H9 (cell line): ENCODE data around the gene RTN1. TPM values are rescaled to one million over a fixed set of nuclear protein-coding genes. Genes with fewer than 3 reads are reported as not detected.

ENCODE experiments used
- DNase-seq: peaks from one replicate; pipeline ENCODE4 v3.0.0-alpha.2; 2017
- H2AFZ ChIP-seq: one replicate; pipeline ENCODE4 v1.6.1; 2013; ENCODE audit warnings: mild to moderate bottlenecking, low read length, control low read depth, moderate library complexity
- H2AK5ac ChIP-seq: 2 replicates; pipeline ENCODE4 v1.6.1; 2013; ENCODE audit warnings: low read length, control low read depth, mixed read lengths; ENCODE audit not compliant: insufficient read length
- H2BK120ac ChIP-seq: one replicate; pipeline ENCODE4 v1.6.1; 2013; ENCODE audit warnings: low read depth, mild to moderate bottlenecking, low read length, control low read depth, inconsistent platforms; ENCODE audit not compliant: poor library complexity, severe bottlenecking
- H2BK12ac ChIP-seq: 2 replicates; pipeline ENCODE4 v1.6.1; 2013; ENCODE audit warnings: low read length, control low read depth, mixed read lengths, low read depth; ENCODE audit not compliant: insufficient read length
- H2BK15ac ChIP-seq: 2 replicates; pipeline ENCODE4 v1.6.1; 2013; ENCODE audit warnings: low read depth, low read length, control low read depth
- H2BK20ac ChIP-seq: one replicate; pipeline ENCODE4 v1.6.1; 2013; ENCODE audit warnings: low read depth, mild to moderate bottlenecking, low read length, control low read depth, inconsistent platforms; ENCODE audit not compliant: poor library complexity, severe bottlenecking
- H2BK5ac ChIP-seq: 2 replicates; pipeline ENCODE4 v1.6.1; 2013; ENCODE audit warnings: low read length, control low read depth, mixed read lengths; ENCODE audit not compliant: insufficient read length
- H3K14ac ChIP-seq: 2 replicates; pipeline ENCODE4 v1.6.1; 2013; ENCODE audit warnings: low read length, control low read depth; ENCODE audit not compliant: insufficient read depth
- H3K18ac ChIP-seq: 2 replicates; pipeline ENCODE4 v1.6.1; 2013; ENCODE audit warnings: low read depth, mild to moderate bottlenecking, mixed read lengths, low read length, control low read depth; ENCODE audit not compliant: insufficient read length
- H3K23ac ChIP-seq: 2 replicates; pipeline ENCODE4 v1.6.1; 2013; ENCODE audit warnings: low read length, control low read depth, mixed read lengths, low read depth; ENCODE audit not compliant: insufficient read length
- H3K23me2 ChIP-seq: 2 replicates; pipeline ENCODE4 v1.6.1; 2013; ENCODE audit warnings: low read depth, mild to moderate bottlenecking, mixed read lengths, low read length, control low read depth; ENCODE audit not compliant: insufficient read length, poor library complexity, severe bottlenecking
- H3K27ac ChIP-seq: 2 replicates; pipeline ENCODE4 v1.5.1; 2013; ENCODE audit warnings: low read length, control low read depth, mixed read lengths, low read depth; ENCODE audit not compliant: insufficient read length
- H3K27me3 ChIP-seq: 2 replicates; pipeline ENCODE4 v1.6.1; 2013; ENCODE audit warnings: low read length, control low read depth, inconsistent platforms; ENCODE audit not compliant: insufficient read depth
- H3K4ac ChIP-seq: 2 replicates; pipeline ENCODE4 v1.6.1; 2013; ENCODE audit warnings: low read depth, mild to moderate bottlenecking, control low read depth, inconsistent platforms, low read length, moderate library complexity
- H3K4me1 ChIP-seq: 2 replicates; pipeline ENCODE4 v1.6.1; 2013; ENCODE audit warnings: low read length, control low read depth, inconsistent platforms; ENCODE audit not compliant: insufficient read depth
- H3K4me2 ChIP-seq: 2 replicates; pipeline ENCODE4 v1.6.1; 2013; ENCODE audit warnings: low read length, control low read depth, mixed read lengths; ENCODE audit not compliant: insufficient read length, insufficient read depth
- H3K56ac ChIP-seq: 2 replicates; pipeline ENCODE4 v1.6.1; 2013; ENCODE audit warnings: low read depth, mild to moderate bottlenecking, mixed read lengths, low read length, control low read depth; ENCODE audit not compliant: insufficient read length
- H3K79me1 ChIP-seq: 2 replicates; pipeline ENCODE4 v1.6.1; 2013; ENCODE audit warnings: low read depth, mild to moderate bottlenecking, moderate library complexity, low read length, control low read depth, inconsistent platforms; ENCODE audit not compliant: insufficient read depth, poor library complexity, severe bottlenecking
- H3K79me2 ChIP-seq: 2 replicates; pipeline ENCODE4 v1.6.1; 2013; ENCODE audit warnings: low read length, control low read depth, inconsistent platforms; ENCODE audit not compliant: insufficient read depth
- H3K9ac ChIP-seq: 2 replicates; pipeline ENCODE4 v1.6.1; 2013; ENCODE audit warnings: low read length, control low read depth, mixed read lengths; ENCODE audit not compliant: insufficient read length; ENCODE audit errors: extremely low read depth
- H3K9me3 ChIP-seq: one replicate; pipeline ENCODE4 v1.6.1; 2013; ENCODE audit warnings: low read depth, low read length, inconsistent platforms; ENCODE audit not compliant: control insufficient read depth
- H3T11ph ChIP-seq: one replicate; pipeline ENCODE4 v1.6.1; 2013; ENCODE audit warnings: mild to moderate bottlenecking, low read length, control low read depth, inconsistent platforms
- H4K20me1 ChIP-seq: one replicate; pipeline ENCODE4 v1.6.1; 2013; ENCODE audit not compliant: control insufficient read depth, insufficient read length, insufficient read depth
- H4K5ac ChIP-seq: 2 replicates; pipeline ENCODE4 v1.6.1; 2013; ENCODE audit warnings: low read depth, mild to moderate bottlenecking, mixed read lengths, low read length, control low read depth; ENCODE audit not compliant: insufficient read length
- H4K8ac ChIP-seq: replicated peaks from 2 replicates; pipeline ENCODE4 v1.6.1; 2013; ENCODE audit warnings: low read length, control low read depth, mixed read lengths, low read depth; ENCODE audit not compliant: insufficient read length
- H4K91ac ChIP-seq: 2 replicates; pipeline ENCODE4 v1.6.1; 2013; ENCODE audit warnings: low read depth, mild to moderate bottlenecking, moderate library complexity, mixed read lengths, low read length, control low read depth; ENCODE audit not compliant: insufficient read length
- H3K27ac Mint-ChIP-seq, 3 experiments: 2 replicates in 2 of 3; 3 replicates in 1 of 3; pipeline ENCODE4 v1.8.0; 2020 to 2021; ENCODE audit warnings: mixed read lengths in 3 of 3, mild to moderate bottlenecking in 1 of 3, moderate library complexity in 1 of 3
- H3K27me3 Mint-ChIP-seq: 2 replicates; pipeline ENCODE4 v1.8.0; 2021; ENCODE audit warnings: low read depth, mild to moderate bottlenecking, moderate library complexity, mixed read lengths
- H3K36me3 Mint-ChIP-seq, 3 experiments: 2 replicates in 2 of 3; 3 replicates in 1 of 3; pipeline ENCODE4 v1.8.0; 2020 to 2021; ENCODE audit warnings: low read depth in 3 of 3, mixed read lengths in 3 of 3; ENCODE audit not compliant: insufficient read depth in 1 of 3
- H3K4me1 Mint-ChIP-seq, 2 experiments: 2 replicates each; pipeline ENCODE4 v1.8.0; 2020; ENCODE audit warnings: mixed read lengths in 2 of 2
- H3K4me3 Mint-ChIP-seq, 2 experiments: 2 replicates in 1 of 2; 3 replicates in 1 of 2; pipeline ENCODE4 v1.8.0; 2020 to 2021; ENCODE audit warnings: mild to moderate bottlenecking in 2 of 2, mixed read lengths in 2 of 2, moderate library complexity in 1 of 2
- H3K9me3 Mint-ChIP-seq, 2 experiments: 2 replicates in 1 of 2; 3 replicates in 1 of 2; pipeline ENCODE4 v1.8.0; 2020; ENCODE audit warnings: mild to moderate bottlenecking in 2 of 2, mixed read lengths in 2 of 2, moderate library complexity in 1 of 2
- WGBS: extraction: QIAGEN DNeasy Blood & Tissue Kit; methylation state at CpG from one replicate; pipeline ENCODE4 v1.1.7; 2013; ENCODE audit warnings: missing lambda C conversion rate, low lambda C conversion rate, mixed read lengths; ENCODE audit not compliant: insufficient read length; ENCODE audit errors: extremely low coverage; 5-methylcytosine and 5-hydroxymethylcytosine counted together
- total RNA-seq: library from RNA; stranded (reverse); gene quantifications from 2 replicates; pipeline ENCODE4 v1.2.1, GENCODE V29; 2021
- TF ChIP-seq, protein P1 (sequence below): fragments of 200-600 bp; sonication (generic); conservative IDR thresholded peaks from 3 replicates; pipeline ENCODE4 v1.8.0; 2021; ENCODE audit warnings: antibody characterized with exemption, mild to moderate bottlenecking

RTN1 gene
- total RNA-seq, 1 experiment from 2014 or later = 1.8 TPM

DNA sequence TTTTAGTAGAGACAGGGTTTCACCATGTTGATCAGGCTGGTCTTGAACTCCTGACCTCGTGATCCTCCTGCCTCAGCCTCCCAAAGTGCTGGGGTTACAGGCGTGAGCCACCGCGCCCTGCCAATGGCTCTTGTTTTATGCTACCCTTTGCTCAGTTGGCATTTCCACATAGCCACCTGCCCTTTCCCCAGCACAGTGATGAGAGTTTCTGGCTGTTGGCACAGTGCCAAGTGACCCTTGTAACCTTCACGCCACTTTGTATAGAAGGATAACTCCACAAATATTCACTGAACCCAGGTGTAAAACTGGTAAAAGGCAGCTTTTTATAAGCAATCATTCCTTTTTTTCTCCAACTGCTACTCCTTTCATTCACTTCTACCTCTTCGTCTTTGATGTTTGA lies 275.5 kb downstream of the RTN1 start:
- Histone ChIP-seq H3K18ac (no peak overlapping the region), H4K5ac (no peak overlapping the region), H4K8ac (no peak overlapping the region), H3K9me3 (no peaks in the 10 kb centered on the region), H3K27ac (no peak overlapping the region), H2BK5ac (no peak overlapping the region), H2BK120ac (no peak overlapping the region), H3K56ac (no peak overlapping the region), H3T11ph (no peak overlapping the region), H3K79me1 (no peaks in the 10 kb centered on the region), H3K79me2 (no peaks in the 10 kb centered on the region), H2BK12ac (no peak overlapping the region), H3K14ac (no peak overlapping the region), H3K23me2 (no peaks in the 10 kb centered on the region), H4K91ac (no peak overlapping the region), H3K23ac (no peak overlapping the region), H3K27me3 (no peaks in the 10 kb centered on the region), H2AFZ (no peak overlapping the region), H3K9ac (no peak overlapping the region), H2BK20ac (no peak overlapping the region), H4K20me1 (no peaks in the 10 kb centered on the region), H3K4me2 (no peak overlapping the region), H2AK5ac (no peak overlapping the region), H2BK15ac (no peak overlapping the region), H3K4ac (no peak overlapping the region), H3K4me1 (no peaks in the 10 kb centered on the region)
- Mint-ChIP-seq H3K4me1 (no peaks in the 10 kb centered on the region), H3K9me3 (no peaks in the 10 kb centered on the region; a peak in 2 of 5 replicates), H3K36me3 (no peaks in the 10 kb centered on the region; a peak in 1 of 7 replicates), H3K27me3 (peaks cover 6% of the 10 kb centered on the region), H3K4me3 (no peak overlapping the region), H3K27ac (no peak overlapping the region)
- TF ChIP-seq, protein P1, sequence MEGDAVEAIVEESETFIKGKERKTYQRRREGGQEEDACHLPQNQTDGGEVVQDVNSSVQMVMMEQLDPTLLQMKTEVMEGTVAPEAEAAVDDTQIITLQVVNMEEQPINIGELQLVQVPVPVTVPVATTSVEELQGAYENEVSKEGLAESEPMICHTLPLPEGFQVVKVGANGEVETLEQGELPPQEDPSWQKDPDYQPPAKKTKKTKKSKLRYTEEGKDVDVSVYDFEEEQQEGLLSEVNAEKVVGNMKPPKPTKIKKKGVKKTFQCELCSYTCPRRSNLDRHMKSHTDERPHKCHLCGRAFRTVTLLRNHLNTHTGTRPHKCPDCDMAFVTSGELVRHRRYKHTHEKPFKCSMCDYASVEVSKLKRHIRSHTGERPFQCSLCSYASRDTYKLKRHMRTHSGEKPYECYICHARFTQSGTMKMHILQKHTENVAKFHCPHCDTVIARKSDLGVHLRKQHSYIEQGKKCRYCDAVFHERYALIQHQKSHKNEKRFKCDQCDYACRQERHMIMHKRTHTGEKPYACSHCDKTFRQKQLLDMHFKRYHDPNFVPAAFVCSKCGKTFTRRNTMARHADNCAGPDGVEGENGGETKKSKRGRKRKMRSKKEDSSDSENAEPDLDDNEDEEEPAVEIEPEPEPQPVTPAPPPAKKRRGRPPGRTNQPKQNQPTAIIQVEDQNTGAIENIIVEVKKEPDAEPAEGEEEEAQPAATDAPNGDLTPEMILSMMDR = no peak
- no peak for DNase-seq
- no CpG with 5 or more reads among the region's 6 CpGs for WGBS
